SIG-M5 treated with dmso at 0.1 percent for 504 hours (cell line): ENCODE measurements around the gene SOST.
A peak's percentile ranks its signal among the peaks of the same experiment; 100 is the strongest.

Source experiments
- DNase-seq: peaks from one replicate; lab custom pipeline; 2025; ENCODE audit not compliant: unreplicated experiment; lab: John Stamatoyannopoulos, UW

The SOST gene

GRCh38 chr17:43745541-43745940 lies 13.1 kb downstream of the SOST start:
- DNase-seq: no peak

- DNase-seq: peak; percentile 35
Measured at GRCh38 chr17:43741636-43742035, 17.0 kb downstream of the SOST start.

- DNase-seq: no peak
Measured at GRCh38 chr17:43740541-43740940, 18.1 kb downstream of the SOST start.

- no peak for DNase-seq
Measured at GRCh38 chr17:43737722-43738121, 20.9 kb downstream of the SOST start.

GRCh38 chr17:43736389-43736788 lies 22.2 kb downstream of the SOST start:
- no peak for DNase-seq

- DNase-seq: no peak
Measured at GRCh38 chr17:43734376-43734775, 24.2 kb downstream of the SOST start.

GRCh38 chr17:43733956-43734355 lies 24.6 kb downstream of the SOST start:
- no peak for DNase-seq

GRCh38 chr17:43732958-43733357 lies 25.6 kb downstream of the SOST start:
- DNase-seq: no peak

GRCh38 chr17:43728081-43728480 lies 30.5 kb downstream of the SOST start:
- DNase-seq: no peak

- DNase-seq: no peak
Measured at GRCh38 chr17:43723697-43724359, 34.8 kb downstream of the SOST start.

GRCh38 chr17:43722870-43723665 lies 35.5 kb downstream of the SOST start:
- no peak for DNase-seq

GRCh38 chr17:43722269-43722619 lies 36.3 kb downstream of the SOST start:
- DNase-seq: no peak

GRCh38 chr17:43721537-43722268 lies 36.9 kb downstream of the SOST start:
- DNase-seq: no peak

GRCh38 chr17:43720311-43721060 lies 38.1 kb downstream of the SOST start:
- DNase-seq: peak; percentile 61

- DNase-seq: peak; percentile 88
Measured at GRCh38 chr17:43719578-43719977, 39.0 kb downstream of the SOST start.

GRCh38 chr17:43718544-43718943 lies 40.0 kb downstream of the SOST start:
- DNase-seq: no peak

GRCh38 chr17:43717913-43718312 lies 40.7 kb downstream of the SOST start:
- DNase-seq: no peak

- DNase-seq: no peak
Measured at GRCh38 chr17:43714465-43715149, 44.0 kb downstream of the SOST start.

- no peak for DNase-seq
Measured at GRCh38 chr17:43713494-43714162, 45.0 kb downstream of the SOST start.

GRCh38 chr17:43712397-43712796 lies 46.2 kb downstream of the SOST start:
- DNase-seq: no peak
